ENCODE results near the gene ADARB1.

ADARB1 gene

DNA sequence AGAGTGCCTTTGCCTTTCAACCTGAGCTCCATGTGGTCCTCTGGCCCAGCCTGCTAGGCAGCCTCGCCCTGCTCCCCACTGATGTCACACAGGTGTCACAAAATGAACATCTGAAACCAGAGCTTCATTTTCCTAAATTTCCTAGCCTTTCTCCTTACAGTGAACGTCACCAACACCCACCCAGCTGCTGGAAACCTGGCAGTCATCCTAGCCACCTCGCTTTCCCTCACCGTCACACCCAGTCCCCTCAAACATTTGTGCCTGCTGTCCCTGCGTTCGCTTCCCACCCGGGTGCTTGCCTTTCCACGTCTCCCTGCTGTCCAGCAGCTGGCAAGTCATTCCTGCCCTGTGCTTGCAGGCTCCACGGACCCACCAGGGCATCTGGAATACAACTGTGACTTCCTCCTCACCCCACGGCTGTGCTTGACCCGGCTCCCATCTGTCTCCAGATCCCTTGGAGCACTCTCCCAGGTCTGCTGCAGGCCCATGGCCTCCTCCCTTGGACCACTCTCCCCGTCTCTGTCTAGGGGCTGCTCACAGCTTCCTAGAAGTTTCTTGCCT is 23.5 kb downstream of the ADARB1 start:
- no peak for DNase-seq

DNA sequence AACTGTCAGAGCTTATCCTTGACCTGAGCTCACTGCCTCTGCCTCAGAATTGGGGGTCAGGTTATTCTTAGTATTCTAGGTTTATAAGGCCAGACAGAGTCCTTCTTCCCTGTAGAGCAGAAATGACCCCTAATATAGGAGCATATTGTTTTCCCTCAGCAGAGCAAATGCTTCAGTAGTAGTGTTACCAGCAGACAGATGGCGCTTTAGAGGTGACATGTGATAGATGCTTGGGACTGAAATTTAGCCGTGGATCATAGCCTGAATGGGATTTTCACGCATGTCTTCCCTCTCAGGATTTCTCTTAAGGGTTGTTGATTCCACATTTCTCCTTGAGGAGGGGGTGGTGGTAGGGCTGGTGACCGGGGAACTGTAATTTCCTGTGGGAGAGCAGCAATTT is 24.5 kb downstream of the ADARB1 start:
- no peak for DNase-seq

GRCh38 chr21:45099571-45099970 is 25.2 kb downstream of the ADARB1 start:
- no peak for DNase-seq

GRCh38 chr21:45100866-45101265 is 26.5 kb downstream of the ADARB1 start:
- DNase-seq, result no peak

- DNase-seq, result no peak
Measured at GRCh38 chr21:45102391-45102932, 28.1 kb downstream of the ADARB1 start.

DNA sequence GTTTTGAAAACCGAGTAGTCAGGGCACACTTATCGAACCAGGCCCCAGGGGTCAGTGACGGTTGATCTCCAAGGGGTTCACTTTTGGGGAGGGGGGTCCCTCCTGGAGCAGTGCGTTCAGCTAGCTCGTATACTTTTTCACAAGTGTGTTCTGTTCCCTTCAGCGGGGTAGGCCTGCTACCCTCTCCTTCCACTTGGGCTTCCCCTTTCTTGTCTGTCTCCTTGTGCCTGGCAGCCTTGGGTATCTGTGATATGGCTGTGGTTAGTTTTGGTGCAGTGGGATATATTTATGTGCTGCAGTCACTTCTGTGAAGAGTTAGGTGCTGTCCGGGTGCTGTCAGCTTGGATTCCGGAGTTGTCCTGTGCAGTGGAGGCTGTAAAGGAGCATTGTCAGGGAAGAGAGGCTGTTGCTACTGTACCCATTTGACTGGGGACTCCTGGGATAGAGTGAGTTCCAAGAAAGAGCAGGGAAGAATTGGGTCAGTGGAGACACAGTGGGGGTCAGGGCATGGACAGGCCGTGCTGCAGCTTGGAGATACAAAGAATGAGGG is 29.7 kb downstream of the ADARB1 start:
- no peak for DNase-seq

GRCh38 chr21:45104560-45104959 is 30.2 kb downstream of the ADARB1 start:
- DNase-seq, result no peak

DNA sequence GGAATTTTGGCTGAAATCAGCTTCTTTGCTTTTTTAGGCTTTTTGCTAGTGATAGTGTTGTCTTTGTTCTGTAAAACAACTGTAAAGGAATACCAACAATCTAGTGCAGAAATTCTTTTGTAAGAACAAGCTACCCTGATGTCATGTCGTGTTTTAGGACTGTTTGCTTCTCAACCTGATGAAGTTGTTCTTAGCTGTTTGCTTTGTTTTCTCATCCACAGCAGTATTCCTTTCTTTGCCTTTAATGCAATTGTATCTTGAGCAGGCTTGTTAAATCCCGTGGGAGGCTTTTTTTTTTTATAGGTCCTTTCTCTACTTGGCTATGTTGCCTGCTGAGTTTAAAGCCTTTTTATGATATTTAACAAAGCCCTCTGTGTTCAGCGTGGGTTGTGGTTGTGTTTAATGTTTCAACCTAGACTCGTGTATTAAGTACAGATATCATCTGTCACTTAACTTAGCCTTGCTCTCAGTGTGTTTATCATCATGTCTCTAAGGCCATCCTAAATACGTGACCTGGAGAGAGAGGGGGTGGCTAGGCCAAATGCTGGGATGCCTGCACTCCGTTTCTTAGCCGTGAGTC is 31.6 kb downstream of the ADARB1 start:
- DNase-seq, result no peak

GRCh38 chr21:45108034-45108790 is 33.8 kb downstream of the ADARB1 start:
- DNase-seq, result no peak

- DNase-seq, result no peak
Measured at GRCh38 chr21:45108808-45109781, 34.7 kb downstream of the ADARB1 start.

GRCh38 chr21:45109831-45110492 is 35.6 kb downstream of the ADARB1 start:
- DNase-seq, result peak; percentile 14 to 35

DNA sequence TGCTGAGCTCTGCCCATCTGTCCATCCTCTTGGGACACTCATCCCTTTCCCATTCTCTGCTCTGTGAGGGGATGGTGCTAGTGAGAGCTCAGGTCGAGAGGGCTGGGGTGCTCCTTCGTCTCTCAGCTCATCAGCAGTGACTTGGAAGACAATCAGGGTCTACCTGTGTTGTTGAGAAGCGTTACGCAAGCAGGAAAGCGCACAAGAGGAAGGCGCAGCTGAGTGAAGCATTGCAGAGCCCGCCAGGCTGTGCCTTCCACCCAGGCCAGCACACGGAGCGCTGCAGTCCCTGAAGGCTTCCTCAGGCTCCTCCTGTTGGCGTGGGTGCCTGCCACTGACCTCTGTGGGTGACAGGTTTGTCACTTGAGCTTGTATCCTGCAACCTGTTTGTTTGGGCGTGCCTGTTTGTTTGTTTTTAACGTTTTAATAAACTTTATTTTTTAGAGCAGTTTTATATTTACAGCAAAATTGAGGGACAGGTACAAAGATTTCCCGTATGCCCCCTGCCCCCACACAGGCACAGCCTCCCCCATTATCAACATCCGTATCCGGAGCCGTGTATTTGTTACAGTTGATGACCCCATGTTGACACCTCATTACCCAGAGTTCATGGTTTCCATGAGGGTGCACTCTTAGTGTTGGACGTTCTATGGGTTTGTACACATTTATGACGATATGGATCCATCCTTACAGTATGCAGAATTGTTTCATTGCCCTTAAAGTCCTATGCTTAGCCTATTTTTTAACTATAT is 36.7 kb downstream of the ADARB1 start:
- no peak for DNase-seq

GRCh38 chr21:45111703-45112102 is 37.3 kb downstream of the ADARB1 start:
- no peak for DNase-seq

DNA sequence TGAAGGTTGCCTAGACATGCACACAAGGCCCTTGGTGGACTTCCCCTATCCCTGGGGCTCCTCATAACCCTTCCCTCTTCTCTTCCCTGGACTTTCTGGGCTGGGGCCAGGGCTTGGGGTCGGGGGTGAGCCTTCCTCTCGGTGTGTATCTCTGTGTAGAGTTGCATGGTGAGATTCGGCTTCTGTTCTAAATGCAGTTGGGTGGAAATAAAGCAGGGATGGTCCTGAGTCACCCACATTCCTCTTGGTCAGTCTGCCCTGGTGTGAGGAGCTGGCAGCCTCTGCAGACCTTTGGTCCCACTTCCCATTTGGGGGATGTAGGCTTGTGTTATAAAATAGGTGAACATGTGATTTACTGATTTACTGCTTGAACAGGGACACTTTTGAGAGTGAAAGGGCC is 38.0 kb downstream of the ADARB1 start:
- no peak for DNase-seq

DNA sequence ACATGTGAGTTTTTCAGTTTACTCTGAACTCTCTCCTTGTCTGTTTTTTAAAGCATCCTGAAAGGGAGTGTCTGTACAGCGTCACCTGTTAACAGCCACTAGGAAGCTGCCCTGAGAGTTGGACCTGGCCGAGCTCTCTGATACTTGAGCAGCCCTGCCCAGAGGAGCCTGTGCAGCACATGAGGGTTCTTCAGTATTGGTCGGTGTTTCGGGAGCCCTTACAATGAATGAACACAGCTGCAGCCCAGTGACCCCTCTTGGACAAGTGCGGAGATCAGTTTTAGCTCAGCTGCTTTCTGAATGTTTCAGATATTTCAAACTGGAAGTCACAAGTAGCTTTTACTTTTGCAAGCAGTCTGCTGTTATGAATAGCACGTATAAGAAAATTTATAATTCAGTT is 39.2 kb downstream of the ADARB1 start:
- DNase-seq, result no peak

DNA sequence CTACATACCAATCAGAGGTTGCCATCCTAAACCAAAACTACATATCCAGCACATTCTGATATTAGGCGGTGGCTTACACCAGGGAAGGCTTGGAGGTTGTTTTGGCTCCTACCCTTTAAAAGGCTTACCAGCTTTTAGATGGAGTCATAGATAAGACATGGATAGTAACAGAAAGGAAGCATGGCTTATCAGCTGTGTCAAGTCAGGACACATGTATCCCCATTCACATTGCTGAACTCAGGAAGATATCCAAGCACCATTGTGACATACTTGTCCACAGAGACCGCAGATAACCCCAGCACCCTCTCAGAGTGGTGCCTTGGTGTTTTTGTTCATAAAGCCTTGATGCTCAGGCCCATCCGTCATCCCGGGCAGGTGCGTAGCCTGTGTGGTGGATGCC is 39.7 kb downstream of the ADARB1 start:
- DNase-seq, result no peak

DNA sequence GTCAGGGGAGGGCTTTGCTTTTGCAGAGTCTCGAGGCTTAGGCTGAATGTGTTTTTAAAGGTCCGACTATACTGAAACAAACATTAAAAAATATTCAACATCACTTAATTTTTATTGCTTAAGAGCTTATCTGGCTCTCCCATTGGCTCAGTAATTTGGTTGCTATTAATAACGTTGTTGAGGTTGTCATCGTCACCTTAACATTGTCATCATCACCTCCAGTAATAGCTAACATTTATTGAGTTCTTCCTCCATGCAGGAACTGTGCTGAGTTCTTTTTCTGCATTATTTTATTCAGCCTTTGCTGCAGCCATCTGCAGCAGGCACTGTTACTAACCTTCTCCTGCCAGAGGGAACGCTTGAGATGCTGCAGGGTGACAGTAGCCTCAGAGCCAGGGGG is 40.1 kb downstream of the ADARB1 start:
- no peak for DNase-seq

GRCh38 chr21:45115141-45115540 is 40.8 kb downstream of the ADARB1 start:
- no peak for DNase-seq

DNA sequence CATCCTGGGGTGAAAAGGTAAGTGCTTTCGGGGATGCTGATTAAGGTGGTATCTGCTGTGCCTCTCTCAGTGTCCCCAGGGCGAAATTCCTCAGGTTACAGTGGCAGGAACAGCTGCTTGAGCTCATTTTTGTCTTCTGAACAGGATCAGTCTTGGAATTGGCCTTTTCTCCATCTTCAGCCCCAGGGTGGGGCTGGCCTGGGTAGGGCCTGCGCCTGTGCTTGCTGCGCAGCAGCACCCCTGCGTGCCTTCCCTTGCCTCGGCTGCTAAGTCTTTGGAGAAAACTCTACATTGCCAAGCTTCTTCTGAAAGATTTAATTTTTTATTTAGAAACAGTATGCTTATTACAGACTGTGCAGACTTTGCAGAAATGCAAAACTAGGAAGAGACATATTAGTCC is 41.7 kb downstream of the ADARB1 start:
- DNase-seq, result no peak

- DNase-seq, result no peak
Measured at GRCh38 chr21:45117314-45117713, 42.9 kb downstream of the ADARB1 start.

GRCh38 chr21:45118099-45118498 is 43.7 kb downstream of the ADARB1 start:
- no peak for DNase-seq
